ENCODE measurements around the gene ZNF827. TPM values are rescaled to one million over a fixed set of nuclear protein-coding genes. Genes with fewer than 3 reads are reported as not detected.

Gene ZNF827
- total RNA-seq, 3 donors from 2014 or later: 18.6 to 21.1 (median 19.0) TPM

- TF ChIP-seq POLR2AphosphoS5 (IDR thresholded peaks at IDR 0.05): peak in 2 of 3 donors; percentile 10 to 37
- TF ChIP-seq CTCF (IDR thresholded peaks at IDR 0.05): no peak
- no peak for TF ChIP-seq POLR2A (IDR thresholded peaks at IDR 0.05)
- intact Hi-C loops (cut with DNase I; ENCODE audit: low total_unique reads): no loop called here
- peak in 1 of 2 donors; percentile 45 for DNase-seq (ENCODE audit: low spot score in 2 of 2)
- peak overlapping the region; percentile 34 to 71 for H3K27ac ChIP-seq
- peaks cover 0 to 3% of the 10 kb centered on the region in 2 donors for H3K9me3 ChIP-seq
- H3K4me3 ChIP-seq: no peak overlapping the region
- H3K4me1 ChIP-seq: peaks cover 0 to 4% of the 10 kb centered on the region in 2 donors
- H3K27me3 ChIP-seq: no peaks in the 10 kb centered on the region
- no peaks in the 10 kb centered on the region for H3K36me3 ChIP-seq
Measured at GRCh38 chr4:145785391-145786008, 153.1 kb downstream of the ZNF827 start.

- Histone ChIP-seq H3K36me3 (no peaks in the 10 kb centered on the region), H3K4me3 (no peak overlapping the region), H3K9me3 (peaks cover 0 to 3% of the 10 kb centered on the region in 2 donors), H3K27ac (no peak overlapping the region), H3K4me1 (peaks cover 0 to 4% of the 10 kb centered on the region in 2 donors), H3K27me3 (no peaks in the 10 kb centered on the region)
- intact Hi-C loops (cut with DNase I; ENCODE audit: low total_unique reads): no loop called here
- no peak for DNase-seq (ENCODE audit: low spot score in 2 of 2)
- TF ChIP-seq POLR2AphosphoS5 (IDR thresholded peaks at IDR 0.05) (no peak), POLR2A (IDR thresholded peaks at IDR 0.05) (no peak), CTCF (IDR thresholded peaks at IDR 0.05) (no peak)
Measured at GRCh38 chr4:145784036-145784435, 154.6 kb downstream of the ZNF827 start.

- intact Hi-C loops (cut with DNase I; ENCODE audit: low total_unique reads): no loop called here
- no peaks in the 10 kb centered on the region for H3K27me3 ChIP-seq
- no peak overlapping the region for H3K4me3 ChIP-seq
- H3K36me3 ChIP-seq: no peaks in the 10 kb centered on the region
- DNase-seq (ENCODE audit: low spot score in 2 of 2): no peak
- TF ChIP-seq CTCF (IDR thresholded peaks at IDR 0.05) (no peak), POLR2A (IDR thresholded peaks at IDR 0.05) (no peak), POLR2AphosphoS5 (IDR thresholded peaks at IDR 0.05) (no peak)
- no peak overlapping the region for H3K27ac ChIP-seq
- H3K4me1 ChIP-seq: peaks cover 0 to 4% of the 10 kb centered on the region in 2 donors
- peaks cover 0 to 3% of the 10 kb centered on the region in 2 donors for H3K9me3 ChIP-seq
Measured at GRCh38 chr4:145782756-145783155, 155.9 kb downstream of the ZNF827 start.

- intact Hi-C loops (cut with DNase I; ENCODE audit: low total_unique reads): no loop called here
Measured at GRCh38 chr4:145781351-145781750, 157.3 kb downstream of the ZNF827 start.

More at GRCh38 chr4:145781351-145781750, 157.3 kb downstream of the ZNF827 start:
- DNase-seq (ENCODE audit: low spot score in 2 of 2): no peak
- Histone ChIP-seq H3K9me3 (peaks cover 0 to 3% of the 10 kb centered on the region in 2 donors), H3K4me3 (no peak overlapping the region), H3K36me3 (no peaks in the 10 kb centered on the region), H3K27me3 (no peaks in the 10 kb centered on the region), H3K27ac (no peak overlapping the region), H3K4me1 (peaks cover 0 to 4% of the 10 kb centered on the region in 2 donors)
- TF ChIP-seq POLR2AphosphoS5 (IDR thresholded peaks at IDR 0.05) (no peak), CTCF (IDR thresholded peaks at IDR 0.05) (no peak), POLR2A (IDR thresholded peaks at IDR 0.05) (no peak)
